Epithelial cell of proximal tubule (primary cell): ENCODE data around the gene ZNF83. TPM values are rescaled to one million over a fixed set of nuclear protein-coding genes. Genes with fewer than 3 reads are reported as not detected.
A peak's percentile ranks its signal among the peaks of the same experiment; 100 is the strongest.
"Not testable (repeated sequence)": the region's sequence is repeated elsewhere in the genome, so short reads cannot be mapped to it uniquely, and the experiment has no call there.

Source experiments
- DNase-seq: peaks from one replicate; pipeline ENCODE4 v3.0.0-alpha.2; 2011; ENCODE audit warnings: low read depth
- H3K4me3 ChIP-seq: 2 replicates; pipeline ENCODE4 v1.5.1; 2011; ENCODE audit warnings: low read depth, mild to moderate bottlenecking, low read length
- total RNA-seq: library from RNA; depleted of rRNA; stranded (reverse); fragments of >200 nt; gene quantifications from 2 replicates; pipeline ENCODE4 v1.2.3, GENCODE V29; 2015
- TF ChIP-seq, protein P1 (sequence below): conservative IDR thresholded peaks from 2 replicates; pipeline ENCODE4 v1.5.1; 2012; ENCODE audit warnings: low read depth, mild to moderate bottlenecking, low read length

Gene ZNF83
- total RNA-seq, 1 donor from 2014 or later: 46.5 TPM

DNA sequence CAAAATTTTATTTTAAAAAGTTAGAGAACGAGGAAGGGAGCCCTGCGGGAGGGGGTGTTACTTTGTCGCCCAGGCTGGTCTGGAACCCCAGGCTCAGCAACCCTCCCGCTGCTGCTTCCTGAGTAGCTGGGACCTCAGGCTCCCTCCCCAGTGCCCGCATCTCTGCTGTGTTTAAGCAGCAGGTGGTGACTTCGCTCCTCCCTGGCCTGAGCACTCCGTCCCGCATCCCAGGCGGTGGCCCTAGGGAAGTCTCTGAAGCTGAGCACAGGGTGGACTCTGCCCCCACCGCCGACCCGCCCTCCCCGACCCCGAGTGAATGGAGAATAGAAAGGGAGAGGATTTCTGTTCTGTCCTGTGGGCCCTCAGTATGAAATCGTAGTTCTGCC, 37.5 kb downstream of the ZNF83 start:
- H3K4me3 ChIP-seq: peak overlapping the region; percentile 56
- TF ChIP-seq, protein P1, sequence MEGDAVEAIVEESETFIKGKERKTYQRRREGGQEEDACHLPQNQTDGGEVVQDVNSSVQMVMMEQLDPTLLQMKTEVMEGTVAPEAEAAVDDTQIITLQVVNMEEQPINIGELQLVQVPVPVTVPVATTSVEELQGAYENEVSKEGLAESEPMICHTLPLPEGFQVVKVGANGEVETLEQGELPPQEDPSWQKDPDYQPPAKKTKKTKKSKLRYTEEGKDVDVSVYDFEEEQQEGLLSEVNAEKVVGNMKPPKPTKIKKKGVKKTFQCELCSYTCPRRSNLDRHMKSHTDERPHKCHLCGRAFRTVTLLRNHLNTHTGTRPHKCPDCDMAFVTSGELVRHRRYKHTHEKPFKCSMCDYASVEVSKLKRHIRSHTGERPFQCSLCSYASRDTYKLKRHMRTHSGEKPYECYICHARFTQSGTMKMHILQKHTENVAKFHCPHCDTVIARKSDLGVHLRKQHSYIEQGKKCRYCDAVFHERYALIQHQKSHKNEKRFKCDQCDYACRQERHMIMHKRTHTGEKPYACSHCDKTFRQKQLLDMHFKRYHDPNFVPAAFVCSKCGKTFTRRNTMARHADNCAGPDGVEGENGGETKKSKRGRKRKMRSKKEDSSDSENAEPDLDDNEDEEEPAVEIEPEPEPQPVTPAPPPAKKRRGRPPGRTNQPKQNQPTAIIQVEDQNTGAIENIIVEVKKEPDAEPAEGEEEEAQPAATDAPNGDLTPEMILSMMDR: no peak
- no peak for DNase-seq

DNA sequence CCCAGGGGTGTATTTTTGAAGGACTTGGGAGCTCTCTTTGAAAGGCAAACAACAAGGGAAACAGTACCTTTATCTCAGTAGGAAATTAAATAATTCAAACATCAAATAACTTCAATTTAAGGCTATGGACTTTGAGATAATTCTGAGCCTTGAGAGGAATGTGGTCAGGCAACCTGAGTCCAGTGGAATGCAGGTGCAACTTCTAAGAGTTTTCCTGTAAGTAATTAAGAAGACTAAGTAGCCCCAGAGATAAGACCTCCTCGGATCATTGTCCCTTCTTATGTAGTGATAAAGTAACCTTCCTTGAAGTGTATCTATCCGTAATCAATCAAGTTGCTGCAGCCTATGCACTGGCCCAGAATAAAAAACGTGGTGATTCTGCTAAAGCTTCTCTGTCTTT, 38.9 kb downstream of the ZNF83 start:
- TF ChIP-seq, protein P1: no peak
- H3K4me3 ChIP-seq: no peak overlapping the region
- no peak for DNase-seq

DNA sequence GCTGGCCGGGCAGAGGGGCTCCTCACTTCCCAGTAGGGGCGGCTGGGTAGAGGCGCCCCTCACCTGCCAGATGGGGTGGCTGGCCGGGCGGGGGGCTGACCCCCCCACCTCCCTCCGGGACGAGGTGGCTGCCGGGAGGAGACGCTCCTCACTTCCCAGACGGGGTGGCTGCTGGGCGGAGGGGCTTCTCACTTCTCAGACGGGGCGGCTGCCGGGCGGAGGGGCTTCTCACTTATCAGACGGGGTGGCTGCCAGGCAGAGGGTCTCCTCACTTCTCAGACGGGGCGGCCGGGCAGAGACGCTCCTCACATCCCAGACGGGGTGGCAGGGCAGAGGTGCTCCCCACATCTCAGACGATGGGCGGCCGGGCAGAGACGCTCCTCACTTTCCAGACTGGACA, 44.7 kb downstream of the ZNF83 start:
- DNase-seq, H3K4me3 ChIP-seq: not testable (repeated sequence)

DNA sequence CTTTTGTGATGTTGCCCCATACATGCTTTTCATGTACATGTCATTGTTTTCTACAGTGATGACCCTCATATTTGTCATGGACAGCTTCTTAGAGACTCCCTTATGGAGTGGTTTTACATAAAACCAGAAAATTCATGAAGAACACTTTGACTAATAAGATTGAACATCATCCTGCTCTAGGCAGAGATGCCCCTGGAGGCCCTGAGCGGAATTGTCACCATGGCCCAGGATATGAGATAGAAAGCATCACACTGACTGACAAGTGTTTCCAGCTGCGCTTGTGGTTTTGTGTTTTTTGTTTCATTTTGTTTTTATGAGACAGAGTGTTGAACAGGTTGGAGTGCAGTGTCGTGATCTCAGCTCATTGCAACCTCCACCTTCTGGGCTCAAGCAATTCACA, 45.9 kb downstream of the ZNF83 start:
- DNase-seq: no peak
- TF ChIP-seq, protein P1: no peak
- H3K4me3 ChIP-seq: no peak overlapping the region

DNA sequence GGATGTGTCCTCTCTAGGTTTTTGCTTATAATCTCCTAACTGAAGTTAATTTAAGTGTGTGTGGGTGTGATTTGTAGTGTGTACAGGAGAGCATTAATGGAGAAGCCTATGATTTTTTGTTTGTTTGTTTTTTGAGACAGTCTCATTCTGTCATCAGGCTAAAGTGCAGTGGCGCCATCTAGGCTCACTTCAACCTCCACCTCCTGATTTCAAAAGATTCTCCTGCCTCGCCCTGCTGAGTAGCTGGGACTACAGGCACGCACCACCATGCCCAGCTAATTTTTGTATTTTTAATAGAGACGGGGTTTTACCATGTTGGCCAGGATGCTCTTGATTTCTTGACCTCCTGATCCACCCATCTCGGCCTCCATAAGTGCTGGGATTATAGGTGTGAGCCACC, 47.4 kb downstream of the ZNF83 start:
- TF ChIP-seq, protein P1: no peak

DNA sequence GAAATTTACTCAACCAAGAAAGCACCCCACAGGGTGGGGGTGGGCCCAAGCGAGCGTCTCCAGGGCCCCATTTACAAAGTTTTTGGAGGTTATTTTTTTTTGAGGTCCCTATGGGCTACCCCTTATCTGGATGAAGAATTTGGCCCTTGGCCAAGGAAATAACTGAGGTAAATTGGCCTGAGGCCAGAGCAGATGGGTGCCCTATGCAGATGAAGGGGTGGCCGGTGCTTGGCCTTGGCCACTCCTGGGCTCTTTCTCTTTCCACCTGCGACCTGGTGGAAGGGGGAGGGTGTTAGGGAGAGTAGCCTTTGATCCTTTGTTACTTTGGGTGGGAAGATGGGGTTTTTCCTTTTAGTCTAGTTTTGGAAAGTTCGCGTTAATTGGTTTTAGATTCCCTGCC, 52.6 kb downstream of the ZNF83 start:
- TF ChIP-seq, protein P1: no peak
- H3K4me3 ChIP-seq: no peak overlapping the region
- DNase-seq: no peak

More for the DNA sequence above, 47.4 kb downstream of the ZNF83 start:
- H3K4me3 ChIP-seq: no peak overlapping the region
- DNase-seq: no peak

DNA sequence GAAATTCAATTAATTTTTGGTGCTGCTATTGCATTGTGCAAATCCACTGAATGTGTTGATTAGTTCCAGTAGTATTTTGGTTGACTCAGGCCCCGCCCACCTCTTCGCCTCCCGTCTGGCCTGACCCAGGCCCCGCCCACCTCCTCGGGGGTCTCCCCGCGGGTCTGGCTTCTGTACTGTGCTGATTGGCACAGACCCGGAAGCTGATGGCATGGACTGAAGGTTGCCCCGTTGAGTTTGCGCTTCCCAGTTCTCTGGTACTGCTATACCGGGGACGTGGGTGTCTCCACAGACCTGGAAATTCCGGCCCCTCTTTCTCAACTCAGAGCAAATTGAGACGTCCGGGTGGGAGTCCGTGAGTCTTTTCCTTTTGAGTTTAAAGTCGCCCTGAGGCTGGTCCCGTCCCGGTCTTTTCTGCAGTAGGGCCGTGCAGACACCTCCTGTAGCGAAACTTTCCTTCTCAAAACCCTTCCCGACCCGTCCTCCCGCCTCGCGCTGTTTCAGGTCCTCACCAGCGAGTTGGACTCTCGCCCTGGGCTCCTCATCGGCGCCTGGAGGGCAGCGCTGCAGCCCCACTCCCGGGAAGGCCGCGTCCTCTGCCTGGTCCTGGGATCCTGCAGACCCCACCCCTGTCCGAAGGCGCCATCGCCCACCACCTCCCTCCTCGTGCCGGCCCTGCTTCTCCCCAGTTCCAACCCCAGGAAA, 53.3 kb downstream of the ZNF83 start:
- TF ChIP-seq, protein P1: no peak
- no peak for DNase-seq
- H3K4me3 ChIP-seq: no peak overlapping the region
